GM08714 (cell line): ENCODE results near the gene FAM199X.
A peak's percentile ranks its signal among the peaks of the same experiment; 100 is the strongest.

Experiments
- H3K4me3 ChIP-seq: fragments of 200-500 bp; sonication (Bioruptor generic); 2 replicates; pipeline ENCODE4 v1.5.1; 2014; ENCODE audit warnings: mild to moderate bottlenecking, low read length, inconsistent platforms
- ZNF274 ChIP-seq: IDR thresholded peaks from 2 replicates; pipeline ENCODE4 v1.6.1; 2012; ENCODE audit warnings: mild to moderate bottlenecking, low read depth, low read length

The FAM199X gene

DNA sequence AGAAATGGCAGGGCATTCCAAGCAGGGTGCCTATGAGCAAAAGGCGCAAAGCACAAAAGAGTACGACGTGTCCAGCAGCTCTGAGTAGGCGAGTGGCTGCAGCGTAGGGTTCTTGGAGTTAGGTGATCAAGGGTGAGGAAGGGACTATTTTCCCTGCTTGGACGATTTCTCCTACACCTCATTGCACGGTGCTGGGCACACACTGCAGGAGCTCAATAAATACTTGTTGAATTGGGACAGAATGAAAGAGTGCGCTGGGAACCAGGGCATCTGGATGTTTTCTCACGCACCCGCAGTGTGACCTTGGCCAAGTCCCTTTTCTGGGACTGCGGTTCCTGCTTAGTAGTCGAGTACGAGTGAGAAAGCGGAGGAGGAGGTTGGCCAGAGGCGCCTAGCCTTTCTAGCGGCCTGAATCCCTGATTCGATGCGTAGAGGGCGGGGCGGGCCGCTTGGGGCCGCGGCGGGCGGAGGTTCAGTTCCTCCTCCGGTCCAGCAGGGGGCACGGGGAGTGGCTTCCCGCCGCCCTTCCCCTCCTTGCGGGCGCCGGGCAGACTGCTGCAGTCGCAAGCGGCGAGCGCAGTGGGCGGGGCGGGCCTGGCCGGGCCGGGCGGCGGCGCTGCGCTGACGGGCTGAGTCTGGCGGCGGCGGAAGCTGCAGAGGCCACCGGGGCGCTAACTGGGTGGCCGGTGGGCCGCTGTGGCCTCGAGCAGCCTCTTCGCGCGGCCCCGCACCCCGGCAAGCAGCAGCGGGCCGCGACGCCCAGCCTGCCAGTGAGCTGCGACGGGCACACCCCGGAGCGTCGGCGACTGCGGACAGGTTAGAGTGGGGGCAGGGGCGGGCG is at the start of gene FAM199X:
TSS of gene FAM199X (plus strand) at position 560 of the 841 bp plus-strand sequence. CDS start 333 bp downstream, outside the sequence.
- TF ChIP-seq ZNF274 = no peak
- peak within 1 kb of the TSS; percentile 86 for H3K4me3 ChIP-seq

DNA sequence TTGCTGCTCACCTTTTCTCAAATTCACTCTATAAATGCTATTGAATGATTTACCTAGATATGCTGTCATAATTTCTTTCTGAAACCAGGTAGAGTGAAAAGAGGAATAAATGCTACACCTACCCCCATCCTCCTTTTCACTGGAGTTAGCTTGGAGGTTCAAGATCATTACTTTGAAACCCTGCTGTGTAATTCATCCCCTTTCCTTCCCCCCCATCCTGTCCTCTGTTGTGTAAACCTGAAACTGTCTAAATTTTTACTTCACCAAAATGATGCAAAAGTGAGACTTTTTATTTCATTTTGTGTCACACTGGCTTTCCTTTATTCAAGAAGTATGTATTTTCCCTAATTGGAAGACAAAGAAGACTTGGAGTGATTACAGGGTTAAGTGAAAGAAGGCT is 48.5 kb upstream of the FAM199X start:
- no peak overlapping the region for H3K4me3 ChIP-seq
- TF ChIP-seq ZNF274 = no peak

DNA sequence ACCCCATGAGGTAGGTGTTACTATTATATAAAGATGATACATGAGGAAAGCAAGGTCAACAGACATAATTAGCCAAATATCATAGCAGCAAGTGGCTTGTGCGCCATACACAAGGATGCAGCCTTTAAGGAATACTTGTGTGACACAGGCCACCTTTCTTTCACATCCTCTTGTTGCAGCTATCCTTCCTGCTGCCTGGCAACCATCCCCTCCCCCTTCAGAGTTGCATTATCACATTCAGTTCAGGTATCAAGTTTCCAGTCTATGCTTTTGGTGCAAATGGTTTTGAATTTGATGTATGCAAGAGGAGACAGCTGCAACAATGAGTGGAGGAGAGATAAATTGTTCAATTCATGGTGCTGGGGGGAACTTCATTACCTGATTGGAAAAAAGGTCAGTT is 47.5 kb upstream of the FAM199X start:
- TF ChIP-seq ZNF274 = no peak
- no peak overlapping the region for H3K4me3 ChIP-seq

DNA sequence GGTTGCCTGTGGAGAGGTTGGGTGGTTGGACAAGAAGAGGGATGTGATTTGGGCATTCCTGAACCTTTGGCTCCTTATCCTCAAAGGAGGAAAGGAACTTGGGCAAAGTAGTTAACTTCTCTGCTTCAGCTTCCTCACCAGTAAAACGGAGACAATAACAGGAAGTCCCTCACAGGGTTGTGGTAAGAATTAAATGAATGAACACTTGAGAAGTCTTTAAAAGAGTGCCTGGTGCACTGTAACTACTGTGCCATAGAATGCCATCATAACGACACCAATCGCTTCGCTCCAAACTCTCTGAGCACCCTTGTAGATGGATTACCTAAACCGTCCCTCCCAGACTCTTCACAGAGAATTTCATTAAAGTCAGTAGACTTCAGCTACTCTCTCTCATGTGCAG is 43.4 kb upstream of the FAM199X start:
- H3K4me3 ChIP-seq = no peak overlapping the region
- TF ChIP-seq ZNF274 = no peak

DNA sequence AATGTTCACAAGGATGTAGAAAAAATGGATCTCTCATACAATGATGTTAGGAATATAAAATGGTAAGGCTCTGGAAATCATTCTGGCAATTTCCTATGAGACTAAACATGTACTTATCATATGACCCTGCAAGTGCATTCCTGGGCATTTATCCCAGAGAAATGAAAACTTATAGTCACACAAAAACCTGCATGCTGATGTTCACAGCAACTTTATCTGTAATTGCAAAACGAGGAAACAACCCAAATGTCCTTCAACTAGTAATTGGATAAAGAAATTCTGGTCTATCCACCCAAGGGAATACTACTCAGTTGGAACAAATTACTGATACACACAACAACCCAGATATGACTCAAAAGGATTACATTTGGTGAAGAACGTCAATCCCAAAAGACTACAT is 39.4 kb upstream of the FAM199X start:
- no peak overlapping the region for H3K4me3 ChIP-seq
- no peak for TF ChIP-seq ZNF274

DNA sequence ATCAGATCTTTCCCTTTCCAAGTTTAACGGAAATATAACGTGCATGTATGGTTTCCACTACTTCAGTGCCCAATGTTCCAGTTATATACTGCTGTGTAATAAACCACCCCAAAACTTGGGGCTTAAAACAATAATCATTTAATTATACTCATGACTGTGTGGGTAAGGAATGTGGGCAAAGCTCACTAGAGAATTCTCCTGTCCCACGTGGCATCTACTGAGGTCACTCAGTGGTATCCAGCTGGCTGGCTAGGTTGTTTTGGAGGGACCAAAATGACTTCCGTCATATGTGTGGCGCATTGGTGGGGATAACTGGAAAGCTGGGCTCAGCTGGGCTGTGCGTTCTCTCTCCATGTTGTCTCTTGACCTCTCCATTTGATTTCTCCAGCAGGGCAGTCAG is 35.4 kb upstream of the FAM199X start:
- TF ChIP-seq ZNF274 = no peak
- no peak overlapping the region for H3K4me3 ChIP-seq

DNA sequence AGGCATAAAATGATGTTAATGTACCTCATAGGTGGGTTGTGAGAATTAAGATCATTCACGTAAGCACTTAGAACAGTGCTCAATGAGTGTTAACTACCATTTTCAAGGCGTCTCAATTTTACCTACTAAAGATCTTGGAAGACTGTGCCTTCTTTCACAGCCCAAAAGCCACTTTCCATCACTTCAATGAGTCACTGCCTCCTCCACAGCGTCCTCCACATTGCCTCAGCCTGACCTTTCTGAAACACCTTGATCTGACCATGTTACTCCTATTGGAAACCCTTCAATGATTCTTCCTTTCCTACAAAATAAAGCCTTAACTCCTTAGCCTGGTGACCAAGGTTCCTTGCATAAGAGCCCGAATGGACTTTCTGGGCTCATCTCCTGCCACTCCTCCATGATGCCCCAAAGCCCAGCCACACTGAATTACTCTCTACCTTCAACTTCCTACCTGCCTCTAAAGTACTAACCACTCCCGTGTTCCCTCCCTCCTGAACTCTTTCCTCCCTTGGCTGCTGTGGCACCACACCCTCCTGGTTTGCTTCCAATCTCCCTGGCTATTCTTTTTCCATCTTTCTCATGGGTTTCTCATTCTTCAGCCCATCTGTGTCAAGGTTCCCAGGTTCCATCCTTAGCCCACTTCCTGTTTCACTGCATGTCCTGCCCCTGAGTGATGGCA is 31.5 kb upstream of the FAM199X start:
- TF ChIP-seq ZNF274 = no peak
- H3K4me3 ChIP-seq = no peak overlapping the region

DNA sequence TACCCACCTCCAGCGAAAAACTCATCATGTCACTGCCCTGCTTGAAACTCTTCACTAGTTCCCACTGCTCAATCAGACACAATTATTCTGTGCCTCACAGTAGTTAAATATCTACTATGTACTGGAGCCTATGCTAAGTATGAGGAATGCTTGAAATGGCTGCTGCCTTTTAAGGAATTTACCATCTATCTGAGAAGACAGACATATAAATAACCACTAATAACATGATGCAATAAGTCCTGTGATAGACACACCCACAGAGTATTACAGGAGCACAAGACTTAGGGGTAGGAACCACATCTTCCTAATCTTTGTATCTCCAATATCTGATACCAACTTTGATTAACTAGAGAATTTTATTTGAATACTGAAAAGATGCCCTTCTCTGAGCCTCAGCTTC is 30.6 kb upstream of the FAM199X start:
- H3K4me3 ChIP-seq = no peak overlapping the region
- no peak for TF ChIP-seq ZNF274

DNA sequence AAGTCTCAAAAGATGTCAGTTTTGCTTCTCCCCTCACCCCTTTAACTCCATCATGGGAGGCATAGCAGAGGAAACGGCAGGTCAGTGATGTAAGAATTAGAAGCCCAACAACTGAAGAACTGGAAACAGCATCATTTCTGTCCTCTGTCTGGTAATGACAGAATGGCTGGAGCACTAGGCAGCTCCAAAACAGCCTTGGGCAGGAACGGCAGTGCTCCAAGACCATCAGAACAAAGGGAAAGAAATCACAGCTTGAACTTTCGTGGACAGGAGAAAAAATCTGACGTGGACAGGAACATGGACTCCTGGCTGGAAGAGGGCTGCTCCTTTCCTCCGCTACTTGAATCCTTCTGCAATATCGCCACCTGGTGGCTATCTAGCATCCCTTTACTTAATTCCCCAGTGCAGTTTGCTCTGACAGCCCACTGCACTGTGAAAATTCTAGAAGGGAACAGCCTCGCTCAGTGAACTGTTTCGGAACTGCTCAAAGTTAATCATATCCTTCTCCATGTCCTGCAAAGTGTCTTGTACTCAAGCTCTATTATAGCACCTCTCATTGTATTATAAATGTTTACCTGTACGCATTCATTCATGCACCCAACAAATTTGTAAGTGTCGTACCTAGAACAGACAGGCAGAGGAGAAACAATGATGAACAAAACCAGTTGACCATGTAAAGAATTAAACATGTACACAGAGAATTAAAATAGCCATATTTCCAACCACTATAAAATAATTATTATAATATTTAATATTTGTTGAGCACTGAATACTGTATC is 29.8 kb upstream of the FAM199X start:
- H3K4me3 ChIP-seq = no peak overlapping the region

DNA sequence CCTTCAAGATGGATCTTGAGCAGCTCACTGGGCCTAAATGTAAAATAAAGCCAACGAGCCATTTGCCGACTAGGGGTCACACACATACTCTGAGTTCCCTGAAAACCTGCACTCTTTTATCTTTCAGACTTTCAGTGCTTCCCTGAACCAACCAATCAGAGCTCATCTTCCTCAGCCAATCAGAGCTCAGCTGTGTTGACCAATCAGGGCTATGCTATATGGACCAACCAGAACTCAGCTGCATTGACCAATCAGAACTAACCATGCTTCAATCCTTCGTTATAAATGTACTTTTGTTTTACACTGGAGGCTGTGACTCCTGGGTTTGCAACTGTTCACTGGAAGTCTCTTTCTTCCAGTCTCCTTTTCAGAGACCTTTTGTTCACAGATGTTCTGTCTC is 28.8 kb upstream of the FAM199X start:
- no peak overlapping the region for H3K4me3 ChIP-seq
- TF ChIP-seq ZNF274 = no peak

More for the DNA sequence above, 29.8 kb upstream of the FAM199X start:
- TF ChIP-seq ZNF274 = no peak

DNA sequence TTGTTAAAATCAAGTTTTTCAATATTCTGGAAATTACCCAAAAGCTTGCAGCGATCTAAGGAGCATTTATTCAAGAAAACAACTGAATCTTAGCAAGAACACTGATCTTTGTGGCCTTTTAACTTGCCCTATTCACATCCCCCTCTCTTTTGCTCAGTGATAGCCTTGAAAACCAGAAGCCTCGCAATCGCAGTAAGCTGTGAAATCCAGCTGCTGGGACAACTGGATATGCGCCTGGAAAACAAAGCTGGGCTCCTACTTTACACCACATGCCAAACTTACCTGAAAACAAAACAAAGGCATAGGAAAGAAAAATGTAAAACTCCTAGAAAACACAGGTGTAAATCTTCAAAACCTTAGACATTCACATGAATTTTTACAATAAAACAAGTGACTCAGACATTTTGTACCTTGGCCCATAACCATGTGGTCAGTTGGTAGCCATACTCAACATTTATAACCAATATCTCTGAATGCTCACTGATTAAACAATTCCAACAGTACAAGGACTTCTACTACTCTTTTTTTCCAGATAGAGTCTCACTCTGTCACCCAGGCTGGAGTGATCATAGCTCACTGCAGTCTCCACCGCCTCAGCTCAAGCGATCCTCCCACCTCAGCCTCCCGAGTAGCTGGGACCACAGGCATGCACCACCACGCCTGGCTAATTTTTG is 25.0 kb upstream of the FAM199X start:
- no peak overlapping the region for H3K4me3 ChIP-seq
- TF ChIP-seq ZNF274 = no peak

DNA sequence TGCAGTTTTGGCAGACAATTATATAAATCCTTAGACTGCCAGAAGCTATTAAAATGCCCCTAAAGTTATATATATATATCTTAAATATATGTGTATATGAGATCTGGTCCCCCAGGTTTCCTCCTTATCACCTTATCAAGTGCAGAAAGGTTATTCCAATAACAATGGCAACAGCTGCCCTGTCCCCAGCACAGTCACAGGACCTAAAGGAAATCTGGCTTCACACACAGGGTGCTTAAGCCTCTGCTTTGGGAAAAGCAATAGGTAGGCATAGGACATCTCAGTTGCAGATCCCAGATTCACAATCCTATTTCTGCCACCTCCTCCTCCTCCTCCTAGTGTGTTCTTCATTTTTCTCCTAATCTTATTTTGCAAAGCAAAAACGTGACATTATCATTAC is 15.2 kb upstream of the FAM199X start:
- no peak for TF ChIP-seq ZNF274
- H3K4me3 ChIP-seq = no peak overlapping the region

DNA sequence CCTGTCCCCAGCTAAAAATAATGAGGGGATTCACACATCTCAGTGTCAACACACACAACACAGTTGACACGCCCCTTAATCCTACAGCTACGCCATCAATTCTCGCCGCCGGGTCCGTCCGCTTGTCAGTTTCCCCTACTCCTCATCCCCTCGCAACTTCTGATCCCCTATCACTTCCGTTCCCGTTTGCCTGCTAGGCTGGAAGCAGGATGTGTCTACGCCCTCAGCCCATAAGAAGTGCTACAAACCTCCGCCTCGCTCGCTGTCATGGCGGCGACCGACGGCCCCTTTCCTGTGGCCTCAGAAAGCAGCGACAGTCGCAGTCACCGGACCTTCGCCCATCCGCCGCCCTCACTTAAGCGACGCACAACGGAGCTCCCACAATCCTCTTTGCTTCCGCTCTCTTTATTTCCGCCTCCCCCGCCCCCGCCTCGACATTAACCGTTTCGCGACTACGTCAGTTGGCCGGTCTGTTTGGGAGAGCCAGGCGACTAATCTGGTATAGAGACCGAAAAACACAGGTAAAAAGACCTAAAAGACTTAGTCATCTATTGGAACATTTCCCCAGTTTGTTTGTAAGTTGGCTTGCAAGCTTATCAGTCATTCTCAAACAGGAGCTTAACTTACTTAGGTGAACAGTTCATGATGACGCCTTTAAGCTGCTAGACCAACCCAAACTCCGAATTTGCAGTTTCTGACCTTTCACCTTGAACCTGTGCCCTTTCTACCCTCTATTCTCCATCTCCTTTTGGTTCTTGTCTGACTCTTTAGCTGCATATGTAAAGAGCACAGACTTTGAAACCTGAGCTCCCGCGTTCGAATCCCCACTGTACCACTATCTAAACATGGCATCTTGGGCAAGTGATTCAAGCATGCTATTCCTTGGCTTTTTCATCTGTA is 9.4 kb upstream of the FAM199X start, which contains the start of gene SLC25A53:
TSS of gene SLC25A53 (minus strand) at position 380 of the 900 bp plus-strand sequence. CDS start 51,752 bp downstream, outside the sequence.
- peak within 1 kb of the TSS; percentile 95 for H3K4me3 ChIP-seq
- no peak for TF ChIP-seq ZNF274
